Ishikawa (cell line): ENCODE measurements around the gene CPNE9.

Source experiments
- CEBPB ChIP-seq: IDR thresholded peaks from 2 replicates; pipeline ENCODE4 v1.6.1; 2012
- CREB1 ChIP-seq: IDR thresholded peaks from 2 replicates; pipeline ENCODE4 v1.6.1; 2012; ENCODE audit warnings: low read depth
- EGR1 ChIP-seq: IDR thresholded peaks from 2 replicates; pipeline ENCODE4 v1.6.1; 2012
- EP300 ChIP-seq: IDR thresholded peaks from 2 replicates; pipeline ENCODE4 v1.6.1; 2012; ENCODE audit warnings: borderline replicate concordance
- FOXM1 ChIP-seq: IDR thresholded peaks from 2 replicates; pipeline ENCODE4 v1.6.1; 2012; ENCODE audit warnings: low read depth, borderline replicate concordance
- MAX ChIP-seq: IDR thresholded peaks from 2 replicates; pipeline ENCODE4 v1.6.1; 2012
- NFIC ChIP-seq: IDR thresholded peaks from 2 replicates; pipeline ENCODE4 v1.6.1; 2012
- RAD21 ChIP-seq: IDR thresholded peaks from 2 replicates; pipeline ENCODE4 v1.6.1; 2012; ENCODE audit warnings: low read depth
- REST ChIP-seq: IDR thresholded peaks from 2 replicates; pipeline ENCODE4 v1.6.1; 2012; ENCODE audit warnings: low read depth, mild to moderate bottlenecking
- TAF1 ChIP-seq: IDR thresholded peaks from 2 replicates; pipeline ENCODE4 v1.6.1; 2012; ENCODE audit warnings: low read depth, mild to moderate bottlenecking
- TCF12 ChIP-seq: IDR thresholded peaks from 2 replicates; pipeline ENCODE4 v1.6.1; 2012; ENCODE audit warnings: low read depth
- TEAD4 ChIP-seq: IDR thresholded peaks from 2 replicates; pipeline ENCODE4 v1.6.1; 2012
- USF1 ChIP-seq: IDR thresholded peaks from 2 replicates; pipeline ENCODE4 v1.6.1; 2012
- YY1 ChIP-seq: IDR thresholded peaks from 2 replicates; pipeline ENCODE4 v1.6.1; 2012; ENCODE audit warnings: low read depth
- ZBTB7A ChIP-seq: IDR thresholded peaks from 2 replicates; pipeline ENCODE4 v1.6.1; 2012; ENCODE audit warnings: low read depth

The CPNE9 gene

GRCh38 chr3:9691636-9692035, 12.0 kb upstream of the CPNE9 start:
- TF ChIP-seq ZBTB7A (no peak), TCF12 (no peak), CEBPB (no peak), CREB1 (no peak), RAD21 (no peak), FOXM1 (no peak)

- TF ChIP-seq TEAD4 (no peak), CREB1 (no peak), EGR1 (no peak), YY1 (no peak), REST (no peak), EP300 (no peak), FOXM1 (no peak)
Measured at GRCh38 chr3:9692416-9692815, 11.2 kb upstream of the CPNE9 start.

- TF ChIP-seq TEAD4 (no peak), EGR1 (no peak)
Measured at GRCh38 chr3:9695345-9695744, 8.3 kb upstream of the CPNE9 start.

- TF ChIP-seq RAD21 (no peak), USF1 (no peak), REST (no peak), ZBTB7A (no peak), TAF1 (no peak), EGR1 (no peak), TCF12 (no peak), MAX (no peak), YY1 (no peak), TEAD4 (no peak), FOXM1 (no peak), CEBPB (no peak), NFIC (no peak), CREB1 (no peak), EP300 (no peak)
Measured at GRCh38 chr3:9695746-9696145, 7.9 kb upstream of the CPNE9 start.

GRCh38 chr3:9696480-9697220, 7.0 kb upstream of the CPNE9 start:
- TF ChIP-seq TEAD4 (no peak), EGR1 (no peak), EP300 (no peak), RAD21 (no peak), CREB1 (no peak), USF1 (no peak), NFIC (no peak), ZBTB7A (no peak), TCF12 (no peak), TAF1 (no peak), MAX (no peak), YY1 (no peak), FOXM1 (no peak), REST (no peak), CEBPB (no peak)
